Esophagus muscularis mucosa (tissue), 3 donors: Measurements from ENCODE around the gene ASCL2.

Source experiments
- POLR2A ChIP-seq: fragments of 450-650 bp; IDR thresholded peaks from one replicate; pipeline ENCODE4 v1.6.1; 2017; ENCODE audit warnings: antibody characterized with exemption, moderate library complexity, mild to moderate bottlenecking, low read depth
- POLR2AphosphoS5 ChIP-seq, 2 donors: sonication (generic); formaldehyde crosslinking; IDR thresholded peaks; one replicate each; pipeline ENCODE4 v1.6.1; 2017; ENCODE audit warnings: antibody characterized with exemption in 2 of 2
- TF ChIP-seq, protein P1 (sequence below), 3 experiments: fragments of 200-600 bp in 2 of 3; fragments of 450-650 bp in 1 of 3; sonication (generic) in 2 of 3; IDR thresholded peaks; one replicate each; pipeline ENCODE4 v1.5.1; 2017 to 2019; ENCODE audit warnings: antibody characterized with exemption in 3 of 3, mild to moderate bottlenecking in 2 of 3, moderate library complexity in 1 of 3

- TF ChIP-seq, protein P1, sequence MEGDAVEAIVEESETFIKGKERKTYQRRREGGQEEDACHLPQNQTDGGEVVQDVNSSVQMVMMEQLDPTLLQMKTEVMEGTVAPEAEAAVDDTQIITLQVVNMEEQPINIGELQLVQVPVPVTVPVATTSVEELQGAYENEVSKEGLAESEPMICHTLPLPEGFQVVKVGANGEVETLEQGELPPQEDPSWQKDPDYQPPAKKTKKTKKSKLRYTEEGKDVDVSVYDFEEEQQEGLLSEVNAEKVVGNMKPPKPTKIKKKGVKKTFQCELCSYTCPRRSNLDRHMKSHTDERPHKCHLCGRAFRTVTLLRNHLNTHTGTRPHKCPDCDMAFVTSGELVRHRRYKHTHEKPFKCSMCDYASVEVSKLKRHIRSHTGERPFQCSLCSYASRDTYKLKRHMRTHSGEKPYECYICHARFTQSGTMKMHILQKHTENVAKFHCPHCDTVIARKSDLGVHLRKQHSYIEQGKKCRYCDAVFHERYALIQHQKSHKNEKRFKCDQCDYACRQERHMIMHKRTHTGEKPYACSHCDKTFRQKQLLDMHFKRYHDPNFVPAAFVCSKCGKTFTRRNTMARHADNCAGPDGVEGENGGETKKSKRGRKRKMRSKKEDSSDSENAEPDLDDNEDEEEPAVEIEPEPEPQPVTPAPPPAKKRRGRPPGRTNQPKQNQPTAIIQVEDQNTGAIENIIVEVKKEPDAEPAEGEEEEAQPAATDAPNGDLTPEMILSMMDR (IDR thresholded peaks at IDR 0.05): no peak
- TF ChIP-seq POLR2A (no peak), POLR2AphosphoS5 (IDR thresholded peaks at IDR 0.05) (no peak)
These were observed 7.9 kb downstream of the ASCL2 start for GRCh38 chr11:2262301-2263070.
